Renal cortex interstitium (tissue), 11 donors: ENCODE measurements around the gene CDIPT. TPM values are rescaled to one million over a fixed set of nuclear protein-coding genes. Genes with fewer than 3 reads are reported as not detected.

Source experiments
- DNase-seq, 11 donors: peaks; one replicate each; pipeline ENCODE4 v3.0.0-alpha.2; 2013; ENCODE audit warnings: low read depth in 9 of 11, low spot score in 4 of 11; ENCODE audit errors: extremely low read depth in 1 of 11
- polyA plus RNA-seq, 3 donors: library from polyadenylated mRNA; unstranded; fragments of 120-200 nt; gene quantifications; one replicate each; pipeline ENCODE4 v1.2.1, GENCODE V29; 2013; ENCODE audit not compliant: insufficient read length in 3 of 3

The CDIPT gene
- polyA plus RNA-seq, 3 donors, result 83.8 to 110 (median 108) TPM

GRCh38 chr16:29819506-29819905 lies 43.5 kb downstream of the CDIPT start:
- DNase-seq, result no peak

DNA sequence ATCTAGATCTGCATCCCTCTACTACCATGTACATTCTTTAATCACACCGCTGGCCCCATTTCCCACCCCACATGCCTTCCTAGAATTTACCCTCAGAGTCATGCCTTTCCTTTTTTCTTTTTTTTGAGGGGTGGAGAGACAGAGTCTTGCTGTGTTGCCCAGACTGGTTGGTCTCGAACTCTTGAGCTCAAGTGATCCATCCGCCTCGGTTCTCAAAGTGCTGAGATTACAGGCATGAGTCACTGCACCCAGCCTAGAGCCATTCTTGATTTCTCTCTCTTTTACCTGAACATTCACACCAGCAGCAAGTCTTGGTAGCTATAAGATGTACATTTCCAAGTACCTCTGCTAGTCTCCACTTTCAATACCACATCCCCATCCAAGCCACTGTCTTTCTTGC lies 44.9 kb downstream of the CDIPT start:
- DNase-seq, result no peak

DNA sequence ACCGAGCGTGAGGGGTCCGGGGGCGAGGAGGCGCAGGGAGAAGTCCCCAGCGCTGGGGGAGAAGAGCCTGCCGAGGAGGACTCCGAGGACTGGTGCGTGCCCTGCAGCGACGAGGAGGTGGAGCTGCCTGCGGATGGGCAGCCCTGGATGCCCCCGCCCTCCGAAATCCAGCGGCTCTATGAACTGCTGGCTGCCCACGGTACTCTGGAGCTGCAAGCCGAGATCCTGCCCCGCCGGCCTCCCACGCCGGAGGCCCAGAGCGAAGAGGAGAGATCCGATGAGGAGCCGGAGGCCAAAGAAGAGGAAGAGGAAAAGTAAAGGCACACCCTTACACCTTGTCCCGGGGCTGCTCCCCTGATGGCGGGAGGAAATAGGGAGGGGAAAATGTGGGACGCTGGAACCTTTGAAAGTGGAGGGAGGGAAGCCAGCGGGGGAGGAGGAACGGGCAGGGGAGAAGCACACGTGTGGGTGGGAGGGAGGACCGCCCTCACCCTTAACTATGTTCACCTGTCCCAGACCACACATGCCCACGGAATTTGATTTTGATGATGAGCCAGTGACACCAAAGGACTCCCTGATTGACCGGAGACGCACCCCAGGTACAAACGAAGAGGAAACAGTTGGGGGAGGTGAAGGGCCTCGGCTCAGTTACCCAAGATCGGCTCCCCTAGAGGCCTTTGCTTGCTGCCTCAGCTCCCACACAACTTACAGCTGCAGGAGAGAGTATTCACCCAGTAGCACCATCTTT lies 46.2 kb downstream of the CDIPT start:
- DNase-seq, result peak in 1 of 11 donors; percentile 47

GRCh38 chr16:29815793-29816693 lies 47.0 kb downstream of the CDIPT start, which contains the start of gene PAGR1:
Gene PAGR1 (plus strand): TSS chr16:29816152. CDS start chr16:29816526, 374 bp downstream.
- peak; percentile 95 to 100 (median 98) for DNase-seq

GRCh38 chr16:29815032-29815721 lies 47.8 kb downstream of the CDIPT start:
- no peak for DNase-seq

DNA sequence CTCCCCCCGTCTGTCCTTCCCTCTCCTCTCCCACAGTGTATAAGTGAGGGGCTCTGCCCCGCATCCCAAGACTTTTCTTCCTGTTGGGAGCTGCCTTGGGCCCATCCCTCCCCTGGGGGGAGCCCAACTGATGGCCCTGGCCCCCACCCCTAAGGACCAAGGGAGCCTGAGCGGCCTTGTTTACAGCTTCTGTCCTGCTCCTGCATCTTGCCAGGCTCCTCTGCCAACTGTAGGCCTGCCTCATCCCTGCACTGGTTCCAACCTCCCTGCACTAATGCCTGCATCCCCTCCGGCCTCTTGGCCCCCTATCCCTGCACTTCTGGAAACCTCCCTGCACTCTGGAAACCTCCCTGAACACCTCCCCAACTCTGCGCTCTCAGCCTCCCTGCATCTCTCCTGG lies 48.4 kb downstream of the CDIPT start:
- no peak for DNase-seq

GRCh38 chr16:29813644-29814562 lies 49.1 kb downstream of the CDIPT start:
- no peak for DNase-seq

- no peak for DNase-seq
These were observed 50.0 kb downstream of the CDIPT start for GRCh38 chr16:29812754-29813643.

GRCh38 chr16:29811896-29812665 lies 50.9 kb downstream of the CDIPT start, which contains the start of gene PRRT2:
Gene PRRT2 (plus strand): TSS chr16:29812193. CDS start chr16:29813055, 862 bp downstream.
- peak in 6 of 11 donors; percentile 61 to 70 (median 66) for DNase-seq

DNA sequence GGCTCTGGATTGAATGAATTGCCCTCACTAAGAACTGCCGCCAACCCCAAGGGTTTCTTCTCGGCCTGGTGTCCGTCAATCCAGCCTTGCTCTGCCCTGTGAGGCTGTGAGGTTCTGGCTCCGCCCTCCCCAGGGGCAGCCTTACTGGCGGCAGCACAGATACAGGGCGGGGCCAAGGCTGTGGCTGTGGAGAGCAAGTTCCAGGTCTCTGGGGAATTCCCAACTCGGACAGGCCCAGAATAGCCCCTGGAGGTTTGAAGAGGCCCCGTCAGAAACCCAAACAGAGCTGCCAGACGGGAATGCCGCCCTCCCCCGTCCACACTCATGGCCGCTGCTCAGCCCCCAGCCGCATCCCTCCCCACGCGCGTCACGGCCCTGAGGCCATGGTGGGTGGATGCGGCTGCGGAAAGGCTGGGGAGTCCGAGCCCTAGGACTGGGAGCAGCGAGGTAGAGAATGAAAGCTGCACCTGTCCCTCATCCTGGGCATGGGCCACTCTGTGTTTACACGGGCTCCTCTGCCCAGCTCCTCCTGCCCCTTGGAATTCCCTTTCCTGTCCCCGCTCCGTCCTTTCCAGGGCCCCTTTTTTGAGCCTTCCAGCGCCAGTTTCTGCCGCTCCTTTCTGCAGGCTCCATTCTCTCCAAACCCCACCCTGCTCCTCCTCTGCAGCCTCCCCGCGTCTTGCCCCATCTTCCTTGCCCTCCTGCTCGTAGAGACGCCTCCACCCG lies 51.7 kb downstream of the CDIPT start:
- peak; percentile 75 to 95 (median 91) for DNase-seq

- DNase-seq, result no peak
These were observed 52.3 kb downstream of the CDIPT start for GRCh38 chr16:29810699-29811169.

- no peak for DNase-seq
These were observed 53.0 kb downstream of the CDIPT start for GRCh38 chr16:29809850-29810698.

DNA sequence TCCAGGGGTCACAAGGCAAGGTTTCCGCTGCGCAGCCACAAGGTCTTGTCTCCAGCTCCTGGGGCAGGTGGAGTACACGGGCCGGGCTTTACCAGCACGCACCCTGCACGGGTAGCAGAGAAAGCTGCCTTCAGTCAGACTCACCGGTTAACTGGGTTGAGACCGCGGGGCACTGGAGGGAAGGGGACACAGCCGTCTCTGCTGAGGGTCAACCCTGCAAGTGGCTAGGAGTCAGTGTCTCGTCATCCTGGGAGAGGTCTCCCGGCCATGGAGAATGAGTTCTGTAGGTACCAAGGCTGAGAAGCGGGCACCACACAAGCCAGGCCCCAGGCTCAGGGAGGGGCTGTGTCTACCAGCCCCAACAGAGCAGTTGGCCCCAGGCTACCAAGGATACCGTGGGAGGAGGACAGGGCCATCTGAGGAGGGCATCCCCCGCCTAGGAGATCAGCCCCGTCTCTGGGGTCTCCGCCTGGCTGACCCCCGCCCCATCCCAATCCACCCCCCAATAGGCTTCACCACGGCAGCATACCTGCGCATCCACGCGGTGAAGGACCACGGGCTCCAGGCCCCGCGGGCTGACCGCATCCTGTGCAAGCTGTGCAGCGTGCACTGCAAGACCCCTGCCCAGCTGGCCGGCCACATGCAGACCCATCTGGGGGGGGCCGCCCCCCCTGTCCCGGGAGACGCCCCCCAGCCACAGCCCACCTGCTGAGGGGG lies 53.8 kb downstream of the CDIPT start:
- no peak for DNase-seq
